SK-N-SH treated with all-trans-retinoic acid at 6 μM for 48 hours (cell line): ENCODE measurements around the gene CCDC167.

Experiments
- ATAC-seq: fragments of 200-7000 bp; cut with Tn5 transposase; 3 replicates; pipeline ENCODE4 v1.9.1; 2020; ENCODE audit warnings: mild to moderate bottlenecking, moderate library complexity
- ARNTL ChIP-seq: fragments of 450-650 bp; formaldehyde crosslinking; IDR thresholded peaks from 2 replicates; pipeline ENCODE4 v1.5.0; 2020; ENCODE audit warnings: low read depth, mild to moderate bottlenecking, moderate library complexity, borderline replicate concordance
- CREB5 ChIP-seq: fragments of 250-450 bp; sonication (Bioruptor Pico); IDR thresholded peaks from 2 replicates; pipeline ENCODE4 v1.5.1; 2020; ENCODE audit warnings: low read depth, mild to moderate bottlenecking, moderate library complexity
- CSDC2 ChIP-seq: fragments of 250-450 bp; sonication (Bioruptor Pico); IDR thresholded peaks from 2 replicates; pipeline ENCODE4 v1.5.0; 2020; ENCODE audit warnings: mild to moderate bottlenecking, moderate library complexity
- CSRNP3 ChIP-seq: fragments of 250-450 bp; sonication (Bioruptor Pico); IDR thresholded peaks from 2 replicates; pipeline ENCODE4 v1.5.1; 2021; ENCODE audit warnings: mild to moderate bottlenecking, moderate library complexity
- ESRRG ChIP-seq: fragments of 250-450 bp; sonication (Bioruptor Pico); IDR thresholded peaks from 2 replicates; pipeline ENCODE4 v1.6.1; 2021; ENCODE audit warnings: mild to moderate bottlenecking
- GLIS3 ChIP-seq: fragments of 250-450 bp; sonication (Bioruptor Pico); IDR thresholded peaks from 2 replicates; pipeline ENCODE4 v1.5.0; 2020; ENCODE audit warnings: mild to moderate bottlenecking, moderate library complexity
- ISL1 ChIP-seq: fragments of 250-450 bp; sonication (Bioruptor Pico); IDR thresholded peaks from 2 replicates; pipeline ENCODE4 v2.1.2; 2022; ENCODE audit warnings: mild to moderate bottlenecking, moderate library complexity
- PATZ1 ChIP-seq: fragments of 250-450 bp; sonication (Bioruptor Pico); IDR thresholded peaks from 2 replicates; pipeline ENCODE4 v1.8.0; 2020; ENCODE audit warnings: mild to moderate bottlenecking, moderate library complexity, borderline replicate concordance
- POU6F1 ChIP-seq: fragments of 250-450 bp; sonication (Bioruptor Pico); IDR thresholded peaks from 2 replicates; pipeline ENCODE4 v1.8.0; 2021; ENCODE audit warnings: low read depth, mild to moderate bottlenecking, moderate library complexity, borderline replicate concordance
- PPARA ChIP-seq: fragments of 250-450 bp; sonication (Bioruptor Pico); IDR thresholded peaks from 2 replicates; pipeline ENCODE4 v1.5.0; 2020; ENCODE audit warnings: mild to moderate bottlenecking, borderline replicate concordance
- RARB ChIP-seq: fragments of 250-450 bp; sonication (Bioruptor Pico); IDR thresholded peaks from 2 replicates; pipeline ENCODE4 v1.8.0; 2021; ENCODE audit warnings: mild to moderate bottlenecking, moderate library complexity
- SNAI2 ChIP-seq: fragments of 250-450 bp; sonication (Bioruptor Pico); IDR thresholded peaks from 2 replicates; pipeline ENCODE4 v1.5.0; 2020; ENCODE audit warnings: mild to moderate bottlenecking, moderate library complexity
- TCF4 ChIP-seq: fragments of 250-450 bp; sonication (Bioruptor Pico); IDR thresholded peaks from 2 replicates; pipeline ENCODE4 v1.8.0; 2021; ENCODE audit warnings: mild to moderate bottlenecking, moderate library complexity, borderline replicate concordance
- TOX ChIP-seq: fragments of 250-450 bp; sonication (Bioruptor Pico); IDR thresholded peaks from 2 replicates; pipeline ENCODE4 v1.8.0; 2021; ENCODE audit warnings: mild to moderate bottlenecking, moderate library complexity, borderline replicate concordance
- ZC3H10 ChIP-seq: fragments of 250-450 bp; sonication (Bioruptor Pico); IDR thresholded peaks from 2 replicates; pipeline ENCODE4 v1.5.1; 2021; ENCODE audit warnings: mild to moderate bottlenecking, moderate library complexity
- ZFP30 ChIP-seq: fragments of 450-650 bp; formaldehyde crosslinking; IDR thresholded peaks from 2 replicates; pipeline ENCODE4 v1.5.0; 2022; ENCODE audit warnings: mild to moderate bottlenecking, moderate library complexity
- ZNF70 ChIP-seq: fragments of 450-650 bp; formaldehyde crosslinking; IDR thresholded peaks from 2 replicates; pipeline ENCODE4 v1.5.0; 2020; ENCODE audit warnings: mild to moderate bottlenecking, moderate library complexity
- ZNF8 ChIP-seq: fragments of 450-650 bp; formaldehyde crosslinking; IDR thresholded peaks from 2 replicates; pipeline ENCODE4 v1.5.0; 2020; ENCODE audit warnings: mild to moderate bottlenecking, moderate library complexity

Gene CCDC167

GRCh38 chr6:37523412-37523811 is 23.7 kb upstream of the CCDC167 start (continued):
- no peak for TF ChIP-seq CSRNP3 (CRISPR knock-in tag)
- no peak for TF ChIP-seq GLIS3 (CRISPR knock-in tag)

GRCh38 chr6:37522836-37523235 is 23.1 kb upstream of the CCDC167 start:
- no peak for ATAC-seq

DNA sequence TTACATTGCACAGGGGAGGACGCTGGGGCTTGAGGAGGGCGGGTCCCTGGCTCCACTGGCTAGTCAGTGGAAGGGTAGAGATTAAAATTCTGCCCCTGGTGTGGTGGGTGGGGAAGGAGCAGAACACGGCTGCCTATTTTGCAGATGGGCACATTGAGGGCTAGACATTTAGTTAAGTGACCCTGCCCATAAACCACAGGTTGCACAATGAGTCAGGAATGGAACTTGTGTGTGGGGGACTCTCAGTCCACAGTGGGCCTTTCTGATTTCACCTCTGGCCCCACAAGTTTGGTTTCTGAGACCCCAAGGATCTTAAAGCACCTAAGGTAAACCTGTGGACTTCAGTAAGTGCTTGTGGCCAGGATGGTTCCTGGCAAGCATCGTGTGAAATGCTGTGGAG is 22.0 kb upstream of the CCDC167 start:
- ATAC-seq: no peak
- no peak for TF ChIP-seq RARB (CRISPR knock-in tag)
- TF ChIP-seq PATZ1 (CRISPR knock-in tag): no peak
- no peak for TF ChIP-seq ZFP30
- TF ChIP-seq POU6F1 (CRISPR knock-in tag): no peak

More at GRCh38 chr6:37522836-37523235, 23.1 kb upstream of the CCDC167 start:
- TF ChIP-seq CSDC2 (CRISPR knock-in tag): no peak

DNA sequence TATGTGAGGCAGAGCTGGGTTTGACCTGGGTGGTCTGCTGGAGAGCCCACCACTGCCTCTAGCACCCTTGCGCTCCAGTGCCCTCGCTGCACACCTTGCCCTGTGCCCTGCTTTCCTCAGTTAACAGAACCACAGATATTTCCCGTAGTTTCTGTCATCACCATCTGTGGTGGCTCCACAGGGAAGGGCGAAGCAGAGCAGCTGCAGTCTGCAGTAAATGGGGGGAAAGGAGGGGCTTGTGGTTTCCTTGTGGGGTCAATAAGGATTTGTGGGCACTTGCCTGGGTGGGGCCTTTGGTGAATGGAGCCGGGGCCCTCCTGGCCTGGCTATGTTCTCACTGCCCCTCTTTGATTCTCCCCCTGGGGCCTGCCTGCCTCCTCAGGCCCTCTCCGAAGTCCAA is 21.2 kb upstream of the CCDC167 start:
- TF ChIP-seq SNAI2 (CRISPR knock-in tag): no peak
- no peak for TF ChIP-seq CSDC2 (CRISPR knock-in tag)
- TF ChIP-seq ESRRG (CRISPR knock-in tag): no peak
- no peak for TF ChIP-seq ARNTL (CRISPR knock-in tag)
- TF ChIP-seq CREB5 (CRISPR knock-in tag): no peak
- no peak for ATAC-seq

DNA sequence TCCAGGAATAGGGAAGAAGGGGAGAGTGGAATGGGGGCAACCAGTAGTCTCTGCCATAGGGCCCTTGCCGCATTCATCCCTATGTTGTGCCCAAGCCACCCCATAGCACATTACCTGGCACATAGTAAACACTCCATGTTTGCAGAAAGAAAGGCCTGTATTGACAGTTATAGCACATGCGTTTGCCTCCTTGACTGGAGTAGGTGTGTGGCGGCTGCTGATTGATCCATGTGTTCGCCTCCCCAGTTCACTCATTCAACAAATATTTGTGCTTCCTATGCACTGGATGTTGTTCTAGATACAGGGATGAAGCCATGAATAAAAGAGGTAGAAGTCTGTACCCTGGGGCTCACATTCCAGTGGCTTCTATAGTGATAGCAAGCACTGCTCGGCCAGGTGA is 19.8 kb upstream of the CCDC167 start:
- no peak for ATAC-seq
- TF ChIP-seq PPARA (CRISPR knock-in tag) (no peak), CSRNP3 (CRISPR knock-in tag) (no peak), GLIS3 (CRISPR knock-in tag) (no peak), ZFP30 (no peak), ZNF8 (CRISPR knock-in tag) (no peak), CREB5 (CRISPR knock-in tag) (no peak), POU6F1 (CRISPR knock-in tag) (no peak), TCF4 (CRISPR knock-in tag) (no peak), SNAI2 (CRISPR knock-in tag) (no peak), TOX (no peak), ARNTL (CRISPR knock-in tag) (no peak), RARB (CRISPR knock-in tag) (no peak), ISL1 (CRISPR knock-in tag) (no peak), ZNF70 (CRISPR knock-in tag) (no peak), ZC3H10 (CRISPR knock-in tag) (no peak)
